ENCODE data around the gene NUAK2. TPM values are rescaled to one million over a fixed set of nuclear protein-coding genes. Genes with fewer than 3 reads are reported as not detected.

NUAK2 gene
- total and polyA plus RNA-seq, 4 donors: 1.3 to 2.8 (median 1.6) TPM

- Histone ChIP-seq H3K27me3 (ENCODE audit: control insufficient read depth, insufficient read depth, low read length) (no peaks in the 10 kb centered on the region), H3K9me3 (ENCODE audit: control insufficient read depth, insufficient read depth, low read length) (no peaks in the 10 kb centered on the region), H3K36me3 (ENCODE audit: control insufficient read depth, insufficient read depth, low read length) (peaks cover 11% of the 10 kb centered on the region), H3K4me1 (ENCODE audit: control insufficient read depth, insufficient read depth, low read length) (peaks cover 43% of the 10 kb centered on the region), H3K4me3 (ENCODE audit: low read depth, low read length) (no peak overlapping the region), H3K27ac (ENCODE audit: low read depth, low read length) (no peak overlapping the region)
- WGBS (ENCODE audit: insufficient coverage): no CpG with 5 or more reads among the region's 1 CpG
- no peak for DNase-seq (ENCODE audit: low read depth in 4 of 6, low spot score in 6 of 6)
Observed at GRCh38 chr1:205259998-205260397, 61.5 kb downstream of the NUAK2 start.

- no peak for DNase-seq (ENCODE audit: low read depth in 4 of 6, low spot score in 6 of 6)
- H3K4me3 ChIP-seq (ENCODE audit: low read depth, low read length): no peak overlapping the region
- H3K36me3 ChIP-seq (ENCODE audit: control insufficient read depth, insufficient read depth, low read length): peaks cover 14% of the 10 kb centered on the region
- H3K27ac ChIP-seq (ENCODE audit: low read depth, low read length): no peak overlapping the region
- peaks cover 43% of the 10 kb centered on the region for H3K4me1 ChIP-seq (ENCODE audit: control insufficient read depth, insufficient read depth, low read length)
- no peaks in the 10 kb centered on the region for H3K9me3 ChIP-seq (ENCODE audit: control insufficient read depth, insufficient read depth, low read length)
- WGBS (ENCODE audit: insufficient coverage): 81% methylated on average over 8 of the region's 10 CpGs
- no peaks in the 10 kb centered on the region for H3K27me3 ChIP-seq (ENCODE audit: control insufficient read depth, insufficient read depth, low read length)
Observed at GRCh38 chr1:205259324-205259832, 62.2 kb downstream of the NUAK2 start.

GRCh38 chr1:205258719-205259118 is 62.8 kb downstream of the NUAK2 start:
- Histone ChIP-seq H3K36me3 (ENCODE audit: control insufficient read depth, insufficient read depth, low read length) (peaks cover 15% of the 10 kb centered on the region), H3K9me3 (ENCODE audit: control insufficient read depth, insufficient read depth, low read length) (no peaks in the 10 kb centered on the region), H3K4me1 (ENCODE audit: control insufficient read depth, insufficient read depth, low read length) (peaks cover 43% of the 10 kb centered on the region), H3K27ac (ENCODE audit: low read depth, low read length) (no peak overlapping the region), H3K4me3 (ENCODE audit: low read depth, low read length) (no peak overlapping the region), H3K27me3 (ENCODE audit: control insufficient read depth, insufficient read depth, low read length) (no peaks in the 10 kb centered on the region)
- WGBS (ENCODE audit: insufficient coverage): 87% methylated on average over 7 of the region's 8 CpGs
- no peak for DNase-seq (ENCODE audit: low read depth in 4 of 6, low spot score in 6 of 6)

GRCh38 chr1:205258261-205258691 is 63.3 kb downstream of the NUAK2 start:
- H3K4me3 ChIP-seq (ENCODE audit: low read depth, low read length): no peak overlapping the region
- no peak overlapping the region for H3K27ac ChIP-seq (ENCODE audit: low read depth, low read length)
- no peaks in the 10 kb centered on the region for H3K9me3 ChIP-seq (ENCODE audit: control insufficient read depth, insufficient read depth, low read length)
- H3K4me1 ChIP-seq (ENCODE audit: control insufficient read depth, insufficient read depth, low read length): peaks cover 43% of the 10 kb centered on the region
- 72% methylated on average over 4 of the region's 7 CpGs for WGBS (ENCODE audit: insufficient coverage)
- H3K36me3 ChIP-seq (ENCODE audit: control insufficient read depth, insufficient read depth, low read length): peaks cover 15% of the 10 kb centered on the region
- no peaks in the 10 kb centered on the region for H3K27me3 ChIP-seq (ENCODE audit: control insufficient read depth, insufficient read depth, low read length)
- DNase-seq (ENCODE audit: low read depth in 4 of 6, low spot score in 6 of 6): no peak

- Histone ChIP-seq H3K4me3 (ENCODE audit: low read depth, low read length) (no peak overlapping the region), H3K36me3 (ENCODE audit: control insufficient read depth, insufficient read depth, low read length) (peaks cover 15% of the 10 kb centered on the region), H3K27me3 (ENCODE audit: control insufficient read depth, insufficient read depth, low read length) (no peaks in the 10 kb centered on the region), H3K4me1 (ENCODE audit: control insufficient read depth, insufficient read depth, low read length) (peaks cover 39% of the 10 kb centered on the region), H3K27ac (ENCODE audit: low read depth, low read length) (no peak overlapping the region), H3K9me3 (ENCODE audit: control insufficient read depth, insufficient read depth, low read length) (no peaks in the 10 kb centered on the region)
- WGBS (ENCODE audit: insufficient coverage): 44% methylated on average over 2 of the region's 2 CpGs
- DNase-seq (ENCODE audit: low read depth in 4 of 6, low spot score in 6 of 6): no peak
Observed at GRCh38 chr1:205257735-205258134, 63.8 kb downstream of the NUAK2 start.

- no peak overlapping the region for H3K4me3 ChIP-seq (ENCODE audit: low read depth, low read length)
- peaks cover 14% of the 10 kb centered on the region for H3K36me3 ChIP-seq (ENCODE audit: control insufficient read depth, insufficient read depth, low read length)
- no peak for DNase-seq (ENCODE audit: low read depth in 4 of 6, low spot score in 6 of 6)
- no peaks in the 10 kb centered on the region for H3K9me3 ChIP-seq (ENCODE audit: control insufficient read depth, insufficient read depth, low read length)
- H3K4me1 ChIP-seq (ENCODE audit: control insufficient read depth, insufficient read depth, low read length): peaks cover 35% of the 10 kb centered on the region
- WGBS (ENCODE audit: insufficient coverage): 93% methylated on average over 19 of the region's 19 CpGs
- no peak overlapping the region for H3K27ac ChIP-seq (ENCODE audit: low read depth, low read length)
- H3K27me3 ChIP-seq (ENCODE audit: control insufficient read depth, insufficient read depth, low read length): no peaks in the 10 kb centered on the region
Observed at GRCh38 chr1:205256951-205257625, 64.5 kb downstream of the NUAK2 start.

- Histone ChIP-seq H3K4me1 (ENCODE audit: control insufficient read depth, insufficient read depth, low read length) (peaks cover 33% of the 10 kb centered on the region), H3K36me3 (ENCODE audit: control insufficient read depth, insufficient read depth, low read length) (peaks cover 13% of the 10 kb centered on the region), H3K9me3 (ENCODE audit: control insufficient read depth, insufficient read depth, low read length) (no peaks in the 10 kb centered on the region), H3K4me3 (ENCODE audit: low read depth, low read length) (no peak overlapping the region), H3K27ac (ENCODE audit: low read depth, low read length) (no peak overlapping the region), H3K27me3 (ENCODE audit: control insufficient read depth, insufficient read depth, low read length) (no peaks in the 10 kb centered on the region)
- 46% methylated on average over 8 of the region's 8 CpGs for WGBS (ENCODE audit: insufficient coverage)
- peak; percentile 70 to 97 (median 84) for DNase-seq (ENCODE audit: low read depth in 4 of 6, low spot score in 6 of 6)
Observed at GRCh38 chr1:205255941-205256780, 65.4 kb downstream of the NUAK2 start.

Small RNA genes within 50 kb of the gene (small RNA-seq; reads per million reads assigned to genes)
- not detected for gene SNRPGP10 (ENCODE audit: low replicate concordance)

Other genes starting within 250 kb of the NUAK2 start
- 1 to 10 TPM; 1.9 TPM for gene TMEM81, start 237.3 kb downstream of the NUAK2 start, total RNA-seq
- 1 to 10 TPM; 4.9 to 6.3 TPM for gene TMEM81, start 237.3 kb downstream of the NUAK2 start, polyA plus RNA-seq (ENCODE audit: insufficient read length in 2 of 2)
- 10 to 100 TPM; 15.5 to 19.2 TPM for gene RBBP5, start 199.8 kb downstream of the NUAK2 start, total RNA-seq
- 10 to 100 TPM; 12.6 to 14.0 TPM for gene RBBP5, start 199.8 kb downstream of the NUAK2 start, polyA plus RNA-seq (ENCODE audit: insufficient read length in 2 of 2)
- gene DSTYK, start 110.0 kb downstream of the NUAK2 start, total RNA-seq: 10 to 100 TPM; 16.8 to 25.1 TPM
- 10 to 100 TPM; 19.2 to 20.9 TPM for gene DSTYK, start 110.0 kb downstream of the NUAK2 start, polyA plus RNA-seq (ENCODE audit: insufficient read length in 2 of 2)
- gene TMCC2, start 93.8 kb downstream of the NUAK2 start, total RNA-seq: 10 to 100 TPM; 20.2 to 38.2 TPM
- 10 to 100 TPM; 65.6 to 77.4 TPM for gene TMCC2, start 93.8 kb downstream of the NUAK2 start, polyA plus RNA-seq (ENCODE audit: insufficient read length in 2 of 2)
- 10 to 100 TPM in 1 of 2 donors, 1 to 10 TPM in 1; 9.9 to 12.0 TPM for gene KLHDC8A, start 35.2 kb upstream of the NUAK2 start, total RNA-seq
- gene KLHDC8A, start 35.2 kb upstream of the NUAK2 start, polyA plus RNA-seq (ENCODE audit: insufficient read length in 2 of 2): 10 to 100 TPM; 49.9 to 56.8 TPM
- 1 to 10 TPM in 1 of 2 donors, under 1 TPM in 1; 0.99 to 2.4 TPM for gene LEMD1, start 100.3 kb upstream of the NUAK2 start, total RNA-seq
- 1 to 10 TPM; 4.3 to 7.2 TPM for gene LEMD1, start 100.3 kb upstream of the NUAK2 start, polyA plus RNA-seq (ENCODE audit: insufficient read length in 2 of 2)
- gene BLACAT1, start 134.3 kb upstream of the NUAK2 start, total RNA-seq: under 1 TPM; 0.44 to 0.89 TPM
- 1 to 10 TPM; 1.9 to 2.1 TPM for gene BLACAT1, start 134.3 kb upstream of the NUAK2 start, polyA plus RNA-seq (ENCODE audit: insufficient read length in 2 of 2)
- 10 to 100 TPM; 11.6 to 14.0 TPM for gene CDK18, start 182.9 kb upstream of the NUAK2 start, total RNA-seq
- gene CDK18, start 182.9 kb upstream of the NUAK2 start, polyA plus RNA-seq (ENCODE audit: insufficient read length in 2 of 2): 100 to 1,000 TPM; 118 to 139 TPM

All from spinal cord (tissue), 10 donors.